ENCODE results near the gene AGAP3. TPM values are rescaled to one million over a fixed set of nuclear protein-coding genes. Genes with fewer than 3 reads are reported as not detected.

AGAP3 gene
- total RNA-seq, 1 donor from 2014 or later, result 77.8 TPM

GRCh38 chr7:151122276-151122675 lies 36.0 kb downstream of the AGAP3 start:
- Mint-ChIP-seq H3K4me1 (ENCODE audit: low read depth) (peaks cover 9% of the 10 kb centered on the region), H3K9me3 (ENCODE audit: low read depth) (no peaks in the 10 kb centered on the region), H3K4me3 (ENCODE audit: unreplicated experiment) (no peak overlapping the region), H3K27me3 (ENCODE audit: low read depth) (no peaks in the 10 kb centered on the region), H3K27ac (ENCODE audit: unreplicated experiment) (no peak overlapping the region), H3K36me3 (ENCODE audit: low read depth) (peaks cover 39% of the 10 kb centered on the region)
- TF ChIP-seq CTCF (IDR thresholded peaks at IDR 0.05), result peak; percentile 35
- no peak for DNase-seq (ENCODE audit: low spot score)

DNA sequence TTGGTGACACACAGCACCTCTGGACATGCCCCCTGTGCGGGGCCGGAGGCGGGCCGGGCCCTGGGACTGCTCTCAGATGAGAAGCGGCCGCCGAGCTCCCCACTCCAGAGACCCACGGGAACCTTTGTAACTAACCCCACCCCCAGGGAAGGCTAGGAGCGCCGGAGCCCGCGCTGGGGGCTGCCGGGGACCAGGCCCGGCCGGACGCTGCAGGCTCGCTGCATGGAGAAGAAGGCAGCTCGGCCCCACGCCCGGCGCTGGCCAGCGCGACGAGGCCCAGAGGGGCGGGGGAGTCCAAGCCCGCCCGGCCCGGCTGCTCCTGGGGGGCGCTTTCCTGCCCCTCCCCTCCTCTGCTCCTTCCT lies 36.5 kb downstream of the AGAP3 start:
- H3K4me1 Mint-ChIP-seq (ENCODE audit: low read depth), result peaks cover 9% of the 10 kb centered on the region

GRCh38 chr7:151123158-151123821 lies 37.0 kb downstream of the AGAP3 start:
- peaks cover 9% of the 10 kb centered on the region for H3K4me1 Mint-ChIP-seq (ENCODE audit: low read depth)
- H3K27me3 Mint-ChIP-seq (ENCODE audit: low read depth), result no peaks in the 10 kb centered on the region
- H3K4me3 Mint-ChIP-seq (ENCODE audit: unreplicated experiment), result no peak overlapping the region
- peaks cover 39% of the 10 kb centered on the region for H3K36me3 Mint-ChIP-seq (ENCODE audit: low read depth)
- no peak for TF ChIP-seq CTCF (IDR thresholded peaks at IDR 0.05)
- no peaks in the 10 kb centered on the region for H3K9me3 Mint-ChIP-seq (ENCODE audit: low read depth)
- no peak overlapping the region for H3K27ac Mint-ChIP-seq (ENCODE audit: unreplicated experiment)
- no peak for DNase-seq (ENCODE audit: low spot score)

More for the DNA sequence above, 36.5 kb downstream of the AGAP3 start:
- DNase-seq (ENCODE audit: low spot score), result no peak
- no peak for TF ChIP-seq CTCF (IDR thresholded peaks at IDR 0.05)
- H3K36me3 Mint-ChIP-seq (ENCODE audit: low read depth), result peaks cover 39% of the 10 kb centered on the region
- H3K4me3 Mint-ChIP-seq (ENCODE audit: unreplicated experiment), result no peak overlapping the region
- no peaks in the 10 kb centered on the region for H3K27me3 Mint-ChIP-seq (ENCODE audit: low read depth)
- no peaks in the 10 kb centered on the region for H3K9me3 Mint-ChIP-seq (ENCODE audit: low read depth)
- no peak overlapping the region for H3K27ac Mint-ChIP-seq (ENCODE audit: unreplicated experiment)

- H3K4me3 Mint-ChIP-seq (ENCODE audit: unreplicated experiment), result no peak overlapping the region
Observed at GRCh38 chr7:151123822-151124464, 37.7 kb downstream of the AGAP3 start.

GRCh38 chr7:151124481-151124880 lies 38.2 kb downstream of the AGAP3 start:
- Mint-ChIP-seq H3K36me3 (ENCODE audit: low read depth) (peaks cover 33% of the 10 kb centered on the region), H3K4me1 (ENCODE audit: low read depth) (peaks cover 9% of the 10 kb centered on the region), H3K27me3 (ENCODE audit: low read depth) (no peaks in the 10 kb centered on the region), H3K27ac (ENCODE audit: unreplicated experiment) (no peak overlapping the region), H3K4me3 (ENCODE audit: unreplicated experiment) (no peak overlapping the region), H3K9me3 (ENCODE audit: low read depth) (no peaks in the 10 kb centered on the region)
- TF ChIP-seq CTCF (IDR thresholded peaks at IDR 0.05), result no peak
- DNase-seq (ENCODE audit: low spot score), result no peak

More at GRCh38 chr7:151123822-151124464, 37.7 kb downstream of the AGAP3 start:
- H3K4me1 Mint-ChIP-seq (ENCODE audit: low read depth), result peaks cover 9% of the 10 kb centered on the region
- no peaks in the 10 kb centered on the region for H3K27me3 Mint-ChIP-seq (ENCODE audit: low read depth)
- H3K36me3 Mint-ChIP-seq (ENCODE audit: low read depth), result peaks cover 37% of the 10 kb centered on the region
- no peak overlapping the region for H3K27ac Mint-ChIP-seq (ENCODE audit: unreplicated experiment)
- no peaks in the 10 kb centered on the region for H3K9me3 Mint-ChIP-seq (ENCODE audit: low read depth)
- peak; percentile 97 for TF ChIP-seq CTCF (IDR thresholded peaks at IDR 0.05)
- no peak for DNase-seq (ENCODE audit: low spot score)

Data from chondrocyte (in vitro differentiated cells).